K562 (cell line): ENCODE measurements around the gene GEMIN2. TPM values are rescaled to one million over a fixed set of nuclear protein-coding genes. Genes with fewer than 3 reads are reported as not detected.

ENCODE experiments used
- COPS2 ChIP-seq: fragments of 450-650 bp; conservative IDR thresholded peaks from 2 replicates; pipeline ENCODE4 v1.6.1; 2016; ENCODE audit warnings: mild to moderate bottlenecking, moderate library complexity
- CREM ChIP-seq: IDR thresholded peaks from 2 replicates; pipeline ENCODE4 v1.6.1; 2014; ENCODE audit warnings: antibody characterized with exemption, low read depth
- ILF3 ChIP-seq: fragments of 450-650 bp; IDR thresholded peaks from 2 replicates; pipeline ENCODE4 v1.6.1; 2018; ENCODE audit warnings: antibody characterized with exemption, mild to moderate bottlenecking, moderate library complexity, borderline replicate concordance
- LCOR ChIP-seq: sonication (generic); formaldehyde crosslinking; IDR thresholded peaks from 2 replicates; pipeline ENCODE4 v1.8.0; 2022; ENCODE audit warnings: mild to moderate bottlenecking, missing genetic modification reagents
- POLR2AphosphoS2 ChIP-seq: IDR thresholded peaks from 2 replicates; pipeline ENCODE4 v1.6.1; 2012; ENCODE audit warnings: low read length, improper control_type of control experiment
- PRMT5 ChIP-seq: sonication (generic); formaldehyde crosslinking; IDR thresholded peaks from 2 replicates; pipeline ENCODE4 v1.5.0; 2020; ENCODE audit warnings: missing genetic modification reagents
- SUPT5H ChIP-seq: fragments of 450-650 bp; IDR thresholded peaks from 2 replicates; pipeline ENCODE4 v1.6.1; 2016
- ZKSCAN1 ChIP-seq: fragments of 150-350 bp; IDR thresholded peaks from 2 replicates; pipeline ENCODE4 v1.6.1; 2016; ENCODE audit warnings: low read depth, low read length
- polyA plus RNA-seq, 8 experiments: library from polyadenylated mRNA; depleted of rRNA in 4 of 8; stranded (reverse) in 5 of 8; unstranded in 3 of 8; fragments of >200 nt; fragmentation: Nextera tagmentation in 2 of 8; fragmentation: Illumina TruSeq in 1 of 8; extraction: Ambion mirVana in 2 of 8; extraction: Trizol in 1 of 8; gene quantifications; 2 replicates each; pipeline versions ENCODE4 v1.2.1 to v1.2.3, GENCODE V29; 2011 to 2014; ENCODE audit warnings: inconsistent platforms in 1 of 8, missing spikeins in 1 of 8
- total RNA-seq, 7 experiments: library from RNA; depleted of rRNA in 6 of 7; stranded (reverse); fragments of >200 nt in 6 of 7; fragmentation: Illumina TruSeq in 2 of 7; extraction: Trizol in 2 of 7; gene quantifications; 2 replicates each; pipeline versions ENCODE4 v1.2.1 to v1.2.3, GENCODE V29; 2011 to 2021; ENCODE audit warnings: low replicate concordance in 1 of 7
- TF ChIP-seq, protein P1 (sequence below): fragments of 250-450 bp; sonication (Bioruptor Pico); IDR thresholded peaks from 2 replicates; pipeline ENCODE4 v1.4.0; 2020
- TF ChIP-seq, protein P2 (sequence below): fragments of 450-650 bp; conservative IDR thresholded peaks from 2 replicates; pipeline ENCODE4 v1.6.1; 2016; ENCODE audit warnings: missing genetic modification characterization, low read depth, mild to moderate bottlenecking, control low read depth, missing compliant biosample characterization
- TF ChIP-seq, protein P3 (sequence below): fragments of 250-450 bp; sonication (Bioruptor Pico); IDR thresholded peaks from 2 replicates; pipeline ENCODE4 v1.4.0; 2020; ENCODE audit warnings: mild to moderate bottlenecking, moderate library complexity, borderline replicate concordance
- TF ChIP-seq, protein P4 (sequence below): fragments of 450-650 bp; formaldehyde crosslinking; IDR thresholded peaks from 2 replicates; pipeline ENCODE4 v1.4.0; 2022; ENCODE audit warnings: missing genetic modification characterization
- TF ChIP-seq, protein P5 (sequence below): fragments of 200-800 bp; sonication (Bioruptor generic); IDR thresholded peaks from 2 replicates; pipeline ENCODE4 v1.6.1; 2017; ENCODE audit warnings: missing genetic modification characterization, missing compliant biosample characterization

Gene GEMIN2
- total and polyA plus RNA-seq, 9 of the 15 experiments (the other 6 are each of a cell fraction or from before 2014, with no cell fraction given): 23.0 to 87.6 (median 45.5) TPM

DNA sequence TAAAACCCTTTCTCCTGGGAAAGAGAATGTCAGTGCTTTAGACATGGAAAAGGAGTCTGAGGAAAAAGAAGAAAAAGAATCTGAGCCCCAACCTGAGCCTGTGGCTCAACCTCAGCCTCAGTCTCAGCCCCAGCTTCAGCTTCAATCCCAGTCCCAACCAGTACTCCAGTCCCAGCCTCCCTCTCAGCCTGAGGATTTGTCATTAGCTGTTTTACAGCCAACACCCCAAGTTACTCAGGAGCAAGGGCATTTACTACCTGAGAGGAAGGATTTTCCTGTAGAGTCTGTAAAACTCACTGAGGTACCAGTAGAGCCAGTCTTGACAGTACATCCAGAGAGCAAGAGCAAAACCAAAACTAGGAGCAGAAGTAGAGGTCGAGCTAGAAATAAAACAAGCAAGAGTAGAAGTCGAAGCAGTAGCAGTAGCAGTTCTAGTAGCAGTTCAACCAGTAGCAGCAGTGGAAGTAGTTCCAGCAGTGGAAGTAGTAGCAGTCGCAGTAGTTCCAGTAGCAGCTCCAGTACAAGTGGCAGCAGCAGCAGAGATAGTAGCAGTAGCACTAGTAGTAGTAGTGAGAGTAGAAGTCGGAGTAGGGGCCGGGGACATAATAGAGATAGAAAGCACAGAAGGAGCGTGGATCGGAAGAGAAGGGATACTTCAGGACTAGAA lies 67.0 kb downstream of the GEMIN2 start (continued):
- TF ChIP-seq, protein P1, sequence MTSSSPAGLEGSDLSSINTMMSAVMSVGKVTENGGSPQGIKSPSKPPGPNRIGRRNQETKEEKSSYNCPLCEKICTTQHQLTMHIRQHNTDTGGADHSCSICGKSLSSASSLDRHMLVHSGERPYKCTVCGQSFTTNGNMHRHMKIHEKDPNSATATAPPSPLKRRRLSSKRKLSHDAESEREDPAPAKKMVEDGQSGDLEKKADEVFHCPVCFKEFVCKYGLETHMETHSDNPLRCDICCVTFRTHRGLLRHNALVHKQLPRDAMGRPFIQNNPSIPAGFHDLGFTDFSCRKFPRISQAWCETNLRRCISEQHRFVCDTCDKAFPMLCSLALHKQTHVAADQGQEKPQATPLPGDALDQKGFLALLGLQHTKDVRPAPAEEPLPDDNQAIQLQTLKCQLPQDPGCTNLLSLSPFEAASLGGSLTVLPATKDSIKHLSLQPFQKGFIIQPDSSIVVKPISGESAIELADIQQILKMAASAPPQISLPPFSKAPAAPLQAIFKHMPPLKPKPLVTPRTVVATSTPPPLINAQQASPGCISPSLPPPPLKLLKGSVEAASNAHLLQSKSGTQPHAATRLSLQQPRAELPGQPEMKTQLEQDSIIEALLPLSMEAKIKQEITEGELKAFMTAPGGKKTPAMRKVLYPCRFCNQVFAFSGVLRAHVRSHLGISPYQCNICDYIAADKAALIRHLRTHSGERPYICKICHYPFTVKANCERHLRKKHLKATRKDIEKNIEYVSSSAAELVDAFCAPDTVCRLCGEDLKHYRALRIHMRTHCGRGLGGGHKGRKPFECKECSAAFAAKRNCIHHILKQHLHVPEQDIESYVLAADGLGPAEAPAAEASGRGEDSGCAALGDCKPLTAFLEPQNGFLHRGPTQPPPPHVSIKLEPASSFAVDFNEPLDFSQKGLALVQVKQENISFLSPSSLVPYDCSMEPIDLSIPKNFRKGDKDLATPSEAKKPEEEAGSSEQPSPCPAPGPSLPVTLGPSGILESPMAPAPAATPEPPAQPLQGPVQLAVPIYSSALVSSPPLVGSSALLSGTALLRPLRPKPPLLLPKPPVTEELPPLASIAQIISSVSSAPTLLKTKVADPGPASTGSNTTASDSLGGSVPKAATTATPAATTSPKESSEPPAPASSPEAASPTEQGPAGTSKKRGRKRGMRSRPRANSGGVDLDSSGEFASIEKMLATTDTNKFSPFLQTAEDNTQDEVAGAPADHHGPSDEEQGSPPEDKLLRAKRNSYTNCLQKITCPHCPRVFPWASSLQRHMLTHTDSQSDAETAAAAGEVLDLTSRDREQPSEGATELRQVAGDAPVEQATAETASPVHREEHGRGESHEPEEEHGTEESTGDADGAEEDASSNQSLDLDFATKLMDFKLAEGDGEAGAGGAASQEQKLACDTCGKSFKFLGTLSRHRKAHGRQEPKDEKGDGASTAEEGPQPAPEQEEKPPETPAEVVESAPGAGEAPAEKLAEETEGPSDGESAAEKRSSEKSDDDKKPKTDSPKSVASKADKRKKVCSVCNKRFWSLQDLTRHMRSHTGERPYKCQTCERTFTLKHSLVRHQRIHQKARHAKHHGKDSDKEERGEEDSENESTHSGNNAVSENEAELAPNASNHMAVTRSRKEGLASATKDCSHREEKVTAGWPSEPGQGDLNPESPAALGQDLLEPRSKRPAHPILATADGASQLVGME: no peak
- peak; percentile 68 for TF ChIP-seq SUPT5H
- TF ChIP-seq LCOR: no peak
- TF ChIP-seq, protein P2, sequence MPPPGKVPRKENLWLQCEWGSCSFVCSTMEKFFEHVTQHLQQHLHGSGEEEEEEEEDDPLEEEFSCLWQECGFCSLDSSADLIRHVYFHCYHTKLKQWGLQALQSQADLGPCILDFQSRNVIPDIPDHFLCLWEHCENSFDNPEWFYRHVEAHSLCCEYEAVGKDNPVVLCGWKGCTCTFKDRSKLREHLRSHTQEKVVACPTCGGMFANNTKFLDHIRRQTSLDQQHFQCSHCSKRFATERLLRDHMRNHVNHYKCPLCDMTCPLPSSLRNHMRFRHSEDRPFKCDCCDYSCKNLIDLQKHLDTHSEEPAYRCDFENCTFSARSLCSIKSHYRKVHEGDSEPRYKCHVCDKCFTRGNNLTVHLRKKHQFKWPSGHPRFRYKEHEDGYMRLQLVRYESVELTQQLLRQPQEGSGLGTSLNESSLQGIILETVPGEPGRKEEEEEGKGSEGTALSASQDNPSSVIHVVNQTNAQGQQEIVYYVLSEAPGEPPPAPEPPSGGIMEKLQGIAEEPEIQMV: no peak
- TF ChIP-seq ILF3: no peak
- TF ChIP-seq, protein P3, sequence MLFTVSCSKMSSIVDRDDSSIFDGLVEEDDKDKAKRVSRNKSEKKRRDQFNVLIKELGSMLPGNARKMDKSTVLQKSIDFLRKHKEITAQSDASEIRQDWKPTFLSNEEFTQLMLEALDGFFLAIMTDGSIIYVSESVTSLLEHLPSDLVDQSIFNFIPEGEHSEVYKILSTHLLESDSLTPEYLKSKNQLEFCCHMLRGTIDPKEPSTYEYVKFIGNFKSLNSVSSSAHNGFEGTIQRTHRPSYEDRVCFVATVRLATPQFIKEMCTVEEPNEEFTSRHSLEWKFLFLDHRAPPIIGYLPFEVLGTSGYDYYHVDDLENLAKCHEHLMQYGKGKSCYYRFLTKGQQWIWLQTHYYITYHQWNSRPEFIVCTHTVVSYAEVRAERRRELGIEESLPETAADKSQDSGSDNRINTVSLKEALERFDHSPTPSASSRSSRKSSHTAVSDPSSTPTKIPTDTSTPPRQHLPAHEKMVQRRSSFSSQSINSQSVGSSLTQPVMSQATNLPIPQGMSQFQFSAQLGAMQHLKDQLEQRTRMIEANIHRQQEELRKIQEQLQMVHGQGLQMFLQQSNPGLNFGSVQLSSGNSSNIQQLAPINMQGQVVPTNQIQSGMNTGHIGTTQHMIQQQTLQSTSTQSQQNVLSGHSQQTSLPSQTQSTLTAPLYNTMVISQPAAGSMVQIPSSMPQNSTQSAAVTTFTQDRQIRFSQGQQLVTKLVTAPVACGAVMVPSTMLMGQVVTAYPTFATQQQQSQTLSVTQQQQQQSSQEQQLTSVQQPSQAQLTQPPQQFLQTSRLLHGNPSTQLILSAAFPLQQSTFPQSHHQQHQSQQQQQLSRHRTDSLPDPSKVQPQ (CRISPR knock-in tag): no peak
- TF ChIP-seq CREM: no peak
- TF ChIP-seq, protein P4, sequence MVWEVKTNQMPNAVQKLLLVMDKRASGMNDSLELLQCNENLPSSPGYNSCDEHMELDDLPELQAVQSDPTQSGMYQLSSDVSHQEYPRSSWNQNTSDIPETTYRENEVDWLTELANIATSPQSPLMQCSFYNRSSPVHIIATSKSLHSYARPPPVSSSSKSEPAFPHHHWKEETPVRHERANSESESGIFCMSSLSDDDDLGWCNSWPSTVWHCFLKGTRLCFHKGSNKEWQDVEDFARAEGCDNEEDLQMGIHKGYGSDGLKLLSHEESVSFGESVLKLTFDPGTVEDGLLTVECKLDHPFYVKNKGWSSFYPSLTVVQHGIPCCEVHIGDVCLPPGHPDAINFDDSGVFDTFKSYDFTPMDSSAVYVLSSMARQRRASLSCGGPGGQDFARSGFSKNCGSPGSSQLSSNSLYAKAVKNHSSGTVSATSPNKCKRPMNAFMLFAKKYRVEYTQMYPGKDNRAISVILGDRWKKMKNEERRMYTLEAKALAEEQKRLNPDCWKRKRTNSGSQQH (CRISPR knock-in tag): 0 out of 2 replicates have a peak, but pooled peaks have one; percentile 14
- no peak for TF ChIP-seq PRMT5 (CRISPR knock-in tag)
- no peak for TF ChIP-seq ZKSCAN1
- TF ChIP-seq, protein P5, sequence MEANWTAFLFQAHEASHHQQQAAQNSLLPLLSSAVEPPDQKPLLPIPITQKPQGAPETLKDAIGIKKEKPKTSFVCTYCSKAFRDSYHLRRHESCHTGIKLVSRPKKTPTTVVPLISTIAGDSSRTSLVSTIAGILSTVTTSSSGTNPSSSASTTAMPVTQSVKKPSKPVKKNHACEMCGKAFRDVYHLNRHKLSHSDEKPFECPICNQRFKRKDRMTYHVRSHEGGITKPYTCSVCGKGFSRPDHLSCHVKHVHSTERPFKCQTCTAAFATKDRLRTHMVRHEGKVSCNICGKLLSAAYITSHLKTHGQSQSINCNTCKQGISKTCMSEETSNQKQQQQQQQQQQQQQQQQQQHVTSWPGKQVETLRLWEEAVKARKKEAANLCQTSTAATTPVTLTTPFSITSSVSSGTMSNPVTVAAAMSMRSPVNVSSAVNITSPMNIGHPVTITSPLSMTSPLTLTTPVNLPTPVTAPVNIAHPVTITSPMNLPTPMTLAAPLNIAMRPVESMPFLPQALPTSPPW (CRISPR knock-in tag): no peak
- TF ChIP-seq COPS2: no peak
- peak; percentile 52; the same call in 1 of the 2 replicates for TF ChIP-seq POLR2AphosphoS2
